Esophagus squamous epithelium (tissue), 4 donors: ENCODE results near the gene NYAP1.

ENCODE experiments used
- POLR2A ChIP-seq, 4 donors: fragments of 450-650 bp; IDR thresholded peaks; one replicate each; pipeline ENCODE4 v1.6.1; 2017; ENCODE audit warnings: antibody characterized with exemption in 4 of 4, mild to moderate bottlenecking in 4 of 4, moderate library complexity in 3 of 4
- TF ChIP-seq, protein P1 (sequence below), 6 experiments: fragments of 450-650 bp in 4 of 6; fragments of 200-600 bp in 2 of 6; sonication (generic) in 2 of 6; IDR thresholded peaks; one replicate each; pipeline ENCODE4 v1.5.1; 2016 to 2019; ENCODE audit warnings: antibody characterized with exemption in 6 of 6, mild to moderate bottlenecking in 4 of 6, moderate library complexity in 4 of 6

DNA sequence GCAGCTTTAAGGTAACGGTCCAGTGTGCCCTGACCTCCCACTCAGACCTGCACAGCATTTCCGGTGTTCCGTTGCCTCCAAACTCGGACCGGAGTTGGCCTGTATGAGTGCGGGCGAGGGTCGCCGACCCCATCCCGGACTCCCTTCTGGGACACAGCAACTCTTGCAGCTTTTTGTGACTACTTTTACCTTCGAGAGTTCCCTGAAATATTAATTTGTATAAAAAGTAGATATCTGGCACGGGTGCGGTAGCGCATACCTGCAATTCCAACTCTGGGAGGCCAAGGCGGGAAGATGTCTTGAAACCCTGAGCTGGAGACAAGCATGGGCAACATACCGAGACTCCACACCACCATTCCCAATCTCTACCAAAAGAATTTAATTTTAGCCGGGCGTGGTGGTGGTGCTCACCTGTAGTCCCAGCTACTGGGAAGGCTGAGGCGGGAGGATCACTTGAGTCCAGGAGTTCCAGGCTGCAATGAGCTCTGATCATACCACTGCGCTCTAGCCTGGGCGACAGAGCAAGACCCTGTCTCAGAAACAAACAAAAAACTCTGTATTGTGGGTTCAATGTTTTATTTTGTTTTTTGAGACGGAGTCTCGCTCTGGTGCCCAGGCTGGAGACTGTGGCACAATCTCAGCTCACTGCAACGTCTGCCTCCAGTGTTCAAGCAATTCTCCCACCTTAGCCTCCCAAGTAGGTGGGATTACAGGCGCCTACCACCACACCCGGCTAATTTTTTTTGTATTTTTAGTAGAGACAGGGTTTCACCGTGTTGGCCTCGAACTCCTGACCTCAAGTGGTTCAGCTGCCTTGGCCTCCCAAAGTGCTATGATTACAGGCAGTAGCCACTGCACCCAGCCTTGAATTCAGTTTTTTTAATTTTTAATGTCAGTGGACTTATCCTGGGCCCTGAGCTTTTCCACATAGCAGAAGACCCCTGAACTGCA is 46.3 kb upstream of the NYAP1 start:
- TF ChIP-seq, protein P1, sequence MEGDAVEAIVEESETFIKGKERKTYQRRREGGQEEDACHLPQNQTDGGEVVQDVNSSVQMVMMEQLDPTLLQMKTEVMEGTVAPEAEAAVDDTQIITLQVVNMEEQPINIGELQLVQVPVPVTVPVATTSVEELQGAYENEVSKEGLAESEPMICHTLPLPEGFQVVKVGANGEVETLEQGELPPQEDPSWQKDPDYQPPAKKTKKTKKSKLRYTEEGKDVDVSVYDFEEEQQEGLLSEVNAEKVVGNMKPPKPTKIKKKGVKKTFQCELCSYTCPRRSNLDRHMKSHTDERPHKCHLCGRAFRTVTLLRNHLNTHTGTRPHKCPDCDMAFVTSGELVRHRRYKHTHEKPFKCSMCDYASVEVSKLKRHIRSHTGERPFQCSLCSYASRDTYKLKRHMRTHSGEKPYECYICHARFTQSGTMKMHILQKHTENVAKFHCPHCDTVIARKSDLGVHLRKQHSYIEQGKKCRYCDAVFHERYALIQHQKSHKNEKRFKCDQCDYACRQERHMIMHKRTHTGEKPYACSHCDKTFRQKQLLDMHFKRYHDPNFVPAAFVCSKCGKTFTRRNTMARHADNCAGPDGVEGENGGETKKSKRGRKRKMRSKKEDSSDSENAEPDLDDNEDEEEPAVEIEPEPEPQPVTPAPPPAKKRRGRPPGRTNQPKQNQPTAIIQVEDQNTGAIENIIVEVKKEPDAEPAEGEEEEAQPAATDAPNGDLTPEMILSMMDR (IDR thresholded peaks at IDR 0.05), result no peak
- TF ChIP-seq POLR2A (IDR thresholded peaks at IDR 0.05), result no peak
